Hindlimb muscle (tissue), 1 donor: ENCODE results near the gene EEPD1. TPM values are rescaled to one million over a fixed set of nuclear protein-coding genes. Genes with fewer than 3 reads are reported as not detected.
"Not testable (repeated sequence)": the region's sequence is repeated elsewhere in the genome, so short reads cannot be mapped to it uniquely, and the experiment has no call there.

Source experiments
- DNase-seq: peaks from one replicate; pipeline ENCODE4 v3.0.0-alpha.2; 2013
- polyA plus RNA-seq: library from polyadenylated mRNA; unstranded; fragments of 120-200 nt; gene quantifications from one replicate; pipeline ENCODE4 v1.2.1, GENCODE V29; 2013; ENCODE audit not compliant: insufficient read length

Gene EEPD1
- polyA plus RNA-seq, 1 donor = 14.7 TPM

GRCh38 chr7:36129048-36129534, 24.0 kb upstream of the EEPD1 start:
- no peak for DNase-seq

GRCh38 chr7:36130236-36130945, 22.7 kb upstream of the EEPD1 start:
- no peak for DNase-seq

GRCh38 chr7:36131026-36131425, 22.0 kb upstream of the EEPD1 start:
- DNase-seq = no peak

DNA sequence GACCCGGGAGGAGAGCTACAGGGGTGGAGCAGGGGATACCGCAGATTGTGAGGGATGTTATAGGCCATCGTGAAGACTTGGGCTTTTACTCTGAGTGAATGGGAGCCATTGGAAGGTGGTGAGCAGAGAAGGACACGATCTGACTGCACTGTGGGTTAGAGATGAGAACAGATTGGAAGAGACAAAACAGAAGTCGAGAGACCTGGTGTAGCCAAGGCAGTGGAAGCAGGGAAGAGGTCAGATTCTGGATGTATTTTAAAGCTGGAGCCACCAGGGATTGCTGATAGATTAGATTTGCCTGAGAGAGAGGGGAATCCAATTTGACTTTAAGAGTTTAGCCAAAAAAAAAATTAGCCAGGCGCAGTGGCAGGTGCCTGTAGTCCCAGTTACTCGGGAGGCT, 21.6 kb upstream of the EEPD1 start:
- DNase-seq = no peak

DNA sequence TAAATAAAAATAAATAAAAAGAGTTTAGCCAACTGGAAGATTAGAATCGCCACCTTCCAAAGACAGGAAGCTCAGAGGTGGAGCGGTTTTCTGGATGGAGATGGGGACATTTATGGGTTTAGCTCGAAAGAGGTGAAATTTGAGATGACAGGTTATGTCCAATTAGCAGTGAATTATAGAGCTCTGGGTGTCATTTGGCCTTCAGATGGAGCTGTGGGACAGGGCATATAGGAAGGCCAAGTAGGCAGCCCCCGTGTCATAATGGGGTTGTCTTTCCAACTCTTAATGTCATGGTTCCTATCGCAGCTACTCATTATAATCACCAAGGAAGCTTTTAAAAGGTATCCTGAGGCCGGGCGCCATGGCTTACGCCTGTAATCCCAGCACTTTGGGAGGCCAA, 21.0 kb upstream of the EEPD1 start:
- no peak for DNase-seq

DNA sequence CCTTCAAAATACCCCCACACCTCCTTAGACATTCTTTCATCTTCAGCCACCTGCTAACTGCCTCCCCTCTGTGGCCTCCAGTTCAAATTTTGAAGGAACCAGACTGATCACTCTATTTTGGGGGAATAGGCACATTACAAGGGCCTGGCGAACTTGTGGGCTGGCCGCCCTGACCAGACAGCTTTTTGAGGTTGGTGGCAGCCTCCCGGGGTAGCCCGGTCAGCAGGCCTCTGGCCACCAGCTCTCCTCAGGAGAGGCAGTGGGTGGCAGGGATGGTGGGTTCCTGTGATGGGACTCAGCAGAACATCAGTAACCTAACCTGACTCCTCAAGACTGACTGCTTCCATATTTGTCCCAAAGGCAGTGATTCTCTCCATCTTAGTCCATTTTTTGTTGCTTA, 17.4 kb upstream of the EEPD1 start:
- DNase-seq = no peak

GRCh38 chr7:36137258-36137657, 15.8 kb upstream of the EEPD1 start:
- no peak for DNase-seq

- DNase-seq = no peak
These were observed 15.3 kb upstream of the EEPD1 start for GRCh38 chr7:36137754-36138153.

- DNase-seq = no peak
These were observed 14.8 kb upstream of the EEPD1 start for GRCh38 chr7:36138209-36138608.

DNA sequence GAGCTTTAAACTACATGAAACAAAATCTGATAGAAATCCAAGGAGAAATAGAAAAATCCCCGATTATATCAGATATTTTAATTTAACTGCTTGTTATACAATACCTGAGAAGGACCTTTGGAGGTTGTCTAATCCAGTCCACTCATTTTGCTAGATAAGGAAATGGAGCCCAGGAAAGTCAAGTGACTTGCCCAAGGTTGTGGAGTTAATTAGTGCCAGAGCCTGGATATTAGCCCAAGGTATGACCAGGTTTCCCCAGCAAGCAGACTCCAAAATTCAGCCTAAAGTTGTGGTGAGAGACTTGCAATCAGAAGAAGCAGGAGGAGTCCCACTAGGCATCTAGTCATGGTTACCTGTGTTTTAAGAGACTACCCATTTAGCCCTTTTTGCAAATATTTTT, 11.7 kb upstream of the EEPD1 start:
- DNase-seq = no peak

- DNase-seq = no peak
These were observed 11.2 kb upstream of the EEPD1 start for GRCh38 chr7:36141850-36142249.

DNA sequence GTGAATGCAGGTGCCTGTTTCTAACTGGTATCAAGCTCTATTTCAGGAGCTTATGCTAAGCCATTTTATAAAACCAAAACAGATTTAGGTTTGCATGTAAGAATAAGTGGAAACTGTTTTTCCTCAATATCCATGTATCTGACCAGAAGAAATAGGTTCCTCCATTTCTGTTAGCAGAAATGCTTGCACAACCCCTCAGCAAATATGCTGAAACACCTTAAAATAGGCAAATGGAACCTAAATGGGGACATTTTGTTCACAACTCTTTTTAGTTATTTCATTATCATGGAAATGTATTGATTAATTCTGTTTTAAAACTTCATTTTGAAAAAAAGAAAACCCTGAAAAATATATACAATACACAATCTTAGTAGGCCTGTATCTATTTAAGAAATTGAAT, 8.9 kb upstream of the EEPD1 start:
- no peak for DNase-seq

DNA sequence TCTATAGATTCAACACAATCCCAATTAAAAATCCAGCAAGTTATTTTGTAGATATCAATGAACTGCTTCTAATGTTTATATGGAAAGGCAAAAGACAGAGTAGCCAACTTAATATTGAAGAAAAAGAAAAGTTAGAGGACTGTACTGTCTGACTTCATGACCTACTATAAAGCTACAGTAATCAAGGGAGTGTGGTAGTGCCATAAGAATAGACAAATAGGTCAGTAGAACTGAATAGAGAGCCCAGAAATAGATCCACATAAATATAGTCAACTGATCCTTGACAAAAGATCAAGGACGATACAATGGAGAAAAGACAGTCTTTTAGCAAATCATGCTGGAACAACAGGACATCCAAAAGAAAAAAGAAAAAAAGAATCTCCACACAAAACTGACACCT, 7.4 kb upstream of the EEPD1 start:
- DNase-seq = no peak

DNA sequence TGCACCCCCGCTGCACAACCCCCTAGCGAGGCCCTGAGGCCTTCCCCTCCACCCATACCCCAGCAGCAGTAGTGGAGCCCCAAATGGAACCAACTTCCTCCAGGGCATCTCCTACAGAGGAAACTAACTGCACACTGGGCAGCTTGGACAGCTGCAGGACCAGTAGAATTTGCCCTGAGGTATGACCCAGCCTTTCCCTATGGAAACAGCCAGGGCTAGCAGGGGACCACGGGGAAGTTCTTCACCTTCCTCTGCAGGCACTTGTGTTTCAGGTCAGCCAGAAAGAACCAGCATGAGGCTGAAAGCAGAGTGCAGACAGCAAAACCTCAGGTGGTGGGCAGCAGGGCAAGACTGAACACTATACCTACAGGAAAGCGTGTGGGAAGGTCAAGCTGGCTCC, 5.7 kb upstream of the EEPD1 start:
- no peak for DNase-seq

DNA sequence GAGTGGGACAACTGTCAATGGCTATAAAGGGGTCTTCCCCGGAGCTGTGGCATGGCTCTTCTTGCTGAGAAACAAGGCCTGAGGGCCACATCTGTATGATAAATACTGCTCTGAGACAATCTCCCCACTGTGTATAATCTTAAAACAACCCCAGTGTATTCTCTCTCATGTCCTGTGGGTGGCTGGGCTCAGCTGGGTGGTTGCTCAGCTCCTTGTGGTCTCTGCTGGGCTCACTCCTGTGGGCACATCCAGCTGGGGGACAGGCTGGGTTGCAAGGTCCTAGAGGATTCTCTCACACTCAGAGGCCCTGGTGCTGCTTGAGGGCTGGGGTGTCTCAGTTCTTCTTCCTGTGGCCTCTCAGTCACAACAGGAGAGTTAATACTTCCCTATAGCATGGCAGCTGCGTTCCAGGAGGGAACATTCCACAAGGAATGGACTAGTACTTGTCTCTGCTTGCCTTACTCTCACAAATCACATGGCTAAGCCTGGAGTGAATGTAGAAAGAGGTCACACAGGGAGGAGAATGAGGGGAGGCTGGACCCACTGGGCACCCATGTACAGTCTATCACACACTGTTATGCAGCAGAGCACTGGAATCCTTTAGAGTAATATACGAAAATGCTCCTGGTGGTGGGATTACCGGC, 4.5 kb upstream of the EEPD1 start:
- DNase-seq = no peak

DNA sequence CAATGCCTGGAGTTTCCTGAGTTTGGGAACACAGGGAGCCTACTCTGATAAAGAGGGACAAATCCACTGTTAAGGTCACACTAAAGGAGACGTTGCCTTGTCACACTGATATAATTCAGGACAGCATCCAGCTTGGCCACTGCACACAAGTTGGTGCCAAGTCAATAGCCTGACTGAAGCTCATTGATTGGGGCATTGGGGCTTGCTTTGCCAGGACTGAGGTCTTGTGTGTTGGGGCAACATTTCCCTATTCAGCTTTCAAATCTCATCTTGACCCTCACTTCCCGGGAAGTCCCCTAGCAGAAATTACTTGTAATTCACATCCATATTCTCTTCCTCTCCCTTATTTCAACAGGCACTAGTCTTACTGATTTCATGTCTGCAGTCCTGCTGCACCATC, 3.8 kb upstream of the EEPD1 start:
- DNase-seq = not testable (repeated sequence)

- DNase-seq = no peak
These were observed 3.2 kb upstream of the EEPD1 start for GRCh38 chr7:36149694-36150452.

- no peak for DNase-seq
These were observed 916 bp upstream of the EEPD1 start for GRCh38 chr7:36151921-36152755.

DNA sequence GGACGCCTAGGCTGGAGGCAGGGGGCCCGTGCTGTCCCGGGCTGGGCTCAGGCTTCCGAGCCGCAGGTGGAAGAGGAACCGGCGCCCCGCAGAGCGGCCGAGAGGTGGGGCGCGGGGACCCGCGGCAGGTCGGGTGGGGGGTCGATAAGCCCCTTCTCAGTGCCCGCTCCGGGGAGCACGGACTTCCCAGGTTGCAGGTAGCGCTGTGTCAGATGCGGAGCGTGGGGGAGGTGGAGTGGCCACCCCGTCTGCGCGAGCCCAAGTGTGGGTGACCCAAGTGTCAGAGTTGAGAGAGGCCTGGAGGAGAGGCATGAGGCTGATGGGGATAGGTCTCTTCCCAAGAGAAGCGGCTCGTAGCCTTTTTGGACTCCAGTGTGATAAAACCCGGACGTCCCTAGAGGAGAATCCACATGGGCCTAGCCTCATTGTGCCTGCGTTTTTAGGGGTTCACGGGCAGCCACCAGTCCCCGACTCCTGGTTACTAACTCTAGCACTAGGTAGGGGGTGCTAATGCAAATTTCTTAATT, 580 bp downstream of the EEPD1 start:
- no peak for DNase-seq

- DNase-seq = no peak
These were observed 1.5 kb downstream of the EEPD1 start for GRCh38 chr7:36154255-36155212.

GRCh38 chr7:36155811-36156361, 2.8 kb downstream of the EEPD1 start:
- no peak for DNase-seq
